IPS DF 6.9 (cell line): ENCODE results near the gene NUP188.

Experiments
- DNase-seq: peaks from one replicate; pipeline ENCODE4 v3.0.0-alpha.2; 2013; ENCODE audit warnings: low read depth, low spot score
- H3K27ac ChIP-seq: one replicate; pipeline ENCODE4 v1.5.1; 2013; ENCODE audit warnings: low read length, control low read depth
- H3K27me3 ChIP-seq: 2 replicates; pipeline ENCODE4 v1.6.1; 2013; ENCODE audit warnings: mild to moderate bottlenecking, low read length; ENCODE audit not compliant: control insufficient read depth, insufficient read depth
- H3K36me3 ChIP-seq: 2 replicates; pipeline ENCODE4 v1.6.1; 2013; ENCODE audit warnings: low read length; ENCODE audit not compliant: control insufficient read depth, insufficient read depth
- H3K4me1 ChIP-seq: 2 replicates; pipeline ENCODE4 v1.6.1; 2013; ENCODE audit warnings: low read length; ENCODE audit not compliant: control insufficient read depth, insufficient read depth
- H3K4me3 ChIP-seq: 2 replicates; pipeline ENCODE4 v1.5.1; 2013; ENCODE audit warnings: mild to moderate bottlenecking, low read length
- H3K9me3 ChIP-seq: 2 replicates; pipeline ENCODE4 v1.6.1; 2013; ENCODE audit warnings: low read length, inconsistent platforms; ENCODE audit not compliant: control insufficient read depth, insufficient read depth
- WGBS: extraction: QIAGEN DNeasy Blood & Tissue Kit; methylation state at CpG from one replicate; pipeline ENCODE4 v1.1.7; 2013; ENCODE audit warnings: mixed read lengths, missing lambda C conversion rate; ENCODE audit not compliant: insufficient read length, insufficient coverage; 5-methylcytosine and 5-hydroxymethylcytosine counted together

Gene NUP188

GRCh38 chr9:128905964-128906363 is 41.5 kb upstream of the NUP188 start:
- WGBS: no CpG with 5 or more reads among the region's 7 CpGs
- Histone ChIP-seq H3K27ac (no peak overlapping the region), H3K4me1 (peaks cover under 1% of the 10 kb centered on the region; the same call in 1 of the 2 replicates), H3K4me3 (no peak overlapping the region), H3K27me3 (no peaks in the 10 kb centered on the region), H3K9me3 (no peaks in the 10 kb centered on the region), H3K36me3 (peaks cover 26% of the 10 kb centered on the region)
- DNase-seq: no peak

DNA sequence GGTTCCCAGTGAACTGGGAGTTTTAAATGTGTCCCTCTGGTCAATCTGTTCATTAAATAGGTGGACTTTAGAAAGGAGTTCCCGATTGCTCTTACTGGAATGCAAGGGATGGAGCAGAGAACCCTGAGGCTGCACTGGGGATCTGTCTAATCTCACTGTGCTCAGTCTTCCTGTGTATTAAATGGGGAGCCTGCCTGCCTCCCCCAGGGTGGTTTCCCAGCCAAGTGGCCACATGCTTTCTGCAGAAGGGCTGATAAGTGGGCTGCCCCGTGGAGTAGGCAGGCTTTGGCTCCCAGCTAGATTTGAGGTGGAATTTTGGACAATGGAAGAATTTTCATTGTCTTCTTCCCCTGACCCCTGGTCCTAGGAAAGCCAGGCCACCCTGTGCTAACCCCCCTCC is 40.8 kb upstream of the NUP188 start:
- no peak for DNase-seq
- no CpG with 5 or more reads among the region's 2 CpGs for WGBS
- no peaks in the 10 kb centered on the region for H3K9me3 ChIP-seq
- H3K36me3 ChIP-seq: peaks cover 26% of the 10 kb centered on the region
- H3K4me1 ChIP-seq: peaks cover 3% of the 10 kb centered on the region
- H3K27me3 ChIP-seq: no peaks in the 10 kb centered on the region
- no peak overlapping the region for H3K4me3 ChIP-seq
- no peak overlapping the region for H3K27ac ChIP-seq

DNA sequence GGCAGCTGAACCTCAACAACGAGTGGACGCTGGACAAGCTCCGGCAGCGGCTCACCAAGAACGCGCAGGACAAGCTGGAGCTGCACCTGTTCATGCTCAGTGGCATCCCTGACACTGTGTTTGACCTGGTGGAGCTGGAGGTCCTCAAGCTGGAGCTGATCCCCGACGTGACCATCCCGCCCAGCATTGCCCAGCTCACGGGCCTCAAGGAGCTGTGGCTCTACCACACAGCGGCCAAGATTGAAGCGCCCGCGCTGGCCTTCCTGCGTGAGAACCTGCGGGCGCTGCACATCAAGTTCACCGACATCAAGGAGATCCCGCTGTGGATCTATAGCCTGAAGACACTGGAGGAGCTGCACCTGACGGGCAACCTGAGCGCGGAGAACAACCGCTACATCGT is 39.1 kb upstream of the NUP188 start:
- Histone ChIP-seq H3K4me1 (peaks cover 9% of the 10 kb centered on the region), H3K9me3 (no peaks in the 10 kb centered on the region), H3K36me3 (peaks cover 26% of the 10 kb centered on the region), H3K4me3 (no peak overlapping the region), H3K27me3 (no peaks in the 10 kb centered on the region), H3K27ac (no peak overlapping the region)
- DNase-seq: no peak
- WGBS: no CpG with 5 or more reads among the region's 24 CpGs

DNA sequence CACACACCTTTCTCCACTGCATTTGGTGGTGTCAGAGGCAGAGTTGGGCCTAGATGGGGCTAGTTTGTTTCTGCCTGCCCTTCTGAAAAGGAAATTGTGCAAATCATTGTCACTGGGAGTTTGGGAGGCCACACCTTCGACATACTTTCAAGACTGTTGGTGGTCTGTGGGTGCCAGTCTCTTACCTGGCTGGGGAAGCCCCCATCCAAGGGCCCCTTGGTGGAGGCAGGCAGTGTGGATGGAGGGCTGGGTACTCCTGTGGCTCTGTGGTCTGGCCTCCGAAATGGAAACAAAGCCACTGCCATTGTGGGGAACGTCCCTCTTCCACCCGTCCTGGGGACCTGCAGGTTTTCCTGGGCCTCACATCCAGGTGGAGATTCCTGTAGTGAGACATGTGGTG is 37.6 kb upstream of the NUP188 start:
- H3K9me3 ChIP-seq: no peaks in the 10 kb centered on the region
- WGBS: no CpG with 5 or more reads among the region's 4 CpGs
- H3K27me3 ChIP-seq: no peaks in the 10 kb centered on the region
- H3K4me1 ChIP-seq: peaks cover 9% of the 10 kb centered on the region
- DNase-seq: no peak
- no peak overlapping the region for H3K4me3 ChIP-seq
- H3K27ac ChIP-seq: no peak overlapping the region
- peaks cover 26% of the 10 kb centered on the region for H3K36me3 ChIP-seq

GRCh38 chr9:128910906-128911305 is 36.6 kb upstream of the NUP188 start:
- peaks cover 9% of the 10 kb centered on the region for H3K4me1 ChIP-seq
- DNase-seq: no peak
- no CpG with 5 or more reads among the region's 6 CpGs for WGBS
- H3K27ac ChIP-seq: no peak overlapping the region
- H3K27me3 ChIP-seq: no peaks in the 10 kb centered on the region
- no peaks in the 10 kb centered on the region for H3K9me3 ChIP-seq
- H3K36me3 ChIP-seq: peaks cover 30% of the 10 kb centered on the region
- no peak overlapping the region for H3K4me3 ChIP-seq

DNA sequence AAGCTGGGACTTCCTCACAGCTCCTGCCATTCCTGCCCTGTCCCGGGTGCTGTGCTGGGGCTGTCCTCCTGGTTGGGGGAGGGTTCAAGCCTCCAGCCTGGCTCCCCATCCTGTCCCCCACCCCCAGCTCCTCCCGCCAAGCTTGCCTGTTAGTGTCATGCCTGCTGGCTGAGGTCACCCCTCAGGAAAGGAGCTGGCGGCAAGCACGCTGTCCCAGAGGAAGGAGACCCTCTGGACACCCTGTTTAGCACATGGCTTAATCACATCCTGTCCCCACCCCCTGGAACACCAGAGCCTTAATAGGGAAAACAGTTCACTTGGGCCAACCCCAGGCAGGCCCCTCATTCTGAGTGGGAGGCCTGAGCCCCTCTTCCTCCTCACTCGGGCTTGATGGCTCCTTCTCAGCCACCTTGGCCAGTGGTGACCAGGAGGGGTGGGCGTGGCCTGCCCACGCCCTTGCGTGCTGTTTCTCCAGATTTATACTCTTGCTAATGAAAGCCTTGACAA is 35.9 kb upstream of the NUP188 start:
- no CpG with 5 or more reads among the region's 8 CpGs for WGBS

GRCh38 chr9:128912270-128912853 is 35.1 kb upstream of the NUP188 start:
- H3K27ac ChIP-seq: no peak overlapping the region
- H3K4me1 ChIP-seq: peaks cover 9% of the 10 kb centered on the region
- H3K9me3 ChIP-seq: no peaks in the 10 kb centered on the region
- WGBS: no CpG with 5 or more reads among the region's 15 CpGs
- no peak overlapping the region for H3K4me3 ChIP-seq
- DNase-seq: no peak
- no peaks in the 10 kb centered on the region for H3K27me3 ChIP-seq
- H3K36me3 ChIP-seq: peaks cover 39% of the 10 kb centered on the region

More for the DNA sequence above, 35.9 kb upstream of the NUP188 start:
- Histone ChIP-seq H3K9me3 (no peaks in the 10 kb centered on the region), H3K4me3 (no peak overlapping the region), H3K27me3 (no peaks in the 10 kb centered on the region), H3K36me3 (peaks cover 37% of the 10 kb centered on the region), H3K27ac (no peak overlapping the region), H3K4me1 (peaks cover 9% of the 10 kb centered on the region)
- no peak for DNase-seq

- H3K27ac ChIP-seq: no peak overlapping the region
- no peaks in the 10 kb centered on the region for H3K9me3 ChIP-seq
- H3K4me1 ChIP-seq: peaks cover 9% of the 10 kb centered on the region
- no peaks in the 10 kb centered on the region for H3K27me3 ChIP-seq
- no peak overlapping the region for H3K4me3 ChIP-seq
- DNase-seq: no peak
- peaks cover 38% of the 10 kb centered on the region for H3K36me3 ChIP-seq
- WGBS: no CpG with 5 or more reads among the region's 15 CpGs
These were observed 34.2 kb upstream of the NUP188 start for GRCh38 chr9:128913048-128913900.

GRCh38 chr9:128913995-128914772 is 33.3 kb upstream of the NUP188 start:
- H3K36me3 ChIP-seq: peaks cover 29% of the 10 kb centered on the region
- H3K27ac ChIP-seq: no peak overlapping the region
- H3K27me3 ChIP-seq: no peaks in the 10 kb centered on the region
- H3K4me1 ChIP-seq: peaks cover 9% of the 10 kb centered on the region
- no peak overlapping the region for H3K4me3 ChIP-seq
- WGBS: no CpG with 5 or more reads among the region's 23 CpGs
- no peak for DNase-seq
- H3K9me3 ChIP-seq: no peaks in the 10 kb centered on the region

DNA sequence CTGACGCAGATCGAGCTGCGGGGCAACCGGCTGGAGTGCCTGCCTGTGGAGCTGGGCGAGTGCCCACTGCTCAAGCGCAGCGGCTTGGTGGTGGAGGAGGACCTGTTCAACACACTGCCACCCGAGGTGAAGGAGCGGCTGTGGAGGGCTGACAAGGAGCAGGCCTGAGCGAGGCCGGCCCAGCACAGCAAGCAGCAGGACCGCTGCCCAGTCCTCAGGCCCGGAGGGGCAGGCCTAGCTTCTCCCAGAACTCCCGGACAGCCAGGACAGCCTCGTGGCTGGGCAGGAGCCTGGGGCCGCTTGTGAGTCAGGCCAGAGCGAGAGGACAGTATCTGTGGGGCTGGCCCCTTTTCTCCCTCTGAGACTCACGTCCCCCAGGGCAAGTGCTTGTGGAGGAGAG is 31.3 kb upstream of the NUP188 start:
- Histone ChIP-seq H3K4me3 (no peak overlapping the region), H3K9me3 (no peaks in the 10 kb centered on the region), H3K27me3 (no peaks in the 10 kb centered on the region), H3K4me1 (peaks cover 7% of the 10 kb centered on the region), H3K36me3 (peaks cover 22% of the 10 kb centered on the region), H3K27ac (no peak overlapping the region)
- DNase-seq: no peak
- no CpG with 5 or more reads among the region's 18 CpGs for WGBS
